ENCODE measurements around the gene TMA7. TPM values are rescaled to one million over a fixed set of nuclear protein-coding genes. Genes with fewer than 3 reads are reported as not detected.

TMA7 gene
- total and polyA plus RNA-seq, 9 of the 15 experiments (the other 6 are each of a cell fraction or from before 2014, with no cell fraction given), result 209 to 1,003 (median 486) TPM

DNA sequence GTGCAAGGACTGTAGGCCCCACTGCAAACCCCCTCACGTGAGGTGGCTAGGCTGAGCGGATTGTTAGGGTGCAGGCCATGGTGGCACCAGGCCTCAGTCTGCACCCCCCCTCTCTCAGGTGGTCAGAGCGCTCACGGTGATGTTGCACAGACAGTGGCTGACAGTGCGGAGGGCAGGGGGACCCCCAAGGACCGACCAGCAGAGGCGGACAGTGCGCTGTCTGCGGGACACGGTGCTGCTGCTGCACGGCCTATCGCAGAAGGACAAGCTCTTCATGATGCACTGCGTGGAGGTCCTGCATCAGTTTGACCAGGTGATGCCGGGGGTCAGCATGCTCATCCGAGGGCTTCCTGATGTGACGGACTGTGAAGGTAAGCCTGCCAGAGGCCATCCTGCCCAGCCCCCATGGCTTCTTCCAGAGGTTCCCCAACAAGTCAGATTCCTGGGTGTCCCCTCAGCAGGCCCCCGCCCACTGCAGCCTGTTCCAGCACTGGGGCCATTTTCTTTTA, 24.7 kb downstream of the TMA7 start:
- TF ChIP-seq POLR2G (IDR thresholded peaks at IDR 0.05; ENCODE audit: low read depth, low read length) (peak; percentile 59), FOXM1 (IDR thresholded peaks at IDR 0.05; ENCODE audit: low read depth) (no peak), FOXM1 (CRISPR knock-in tag; IDR thresholded peaks at IDR 0.05; ENCODE audit: low read depth) (no peak), ZNF740 (CRISPR knock-in tag; IDR thresholded peaks at IDR 0.05) (0 out of 2 replicates have a peak, but pooled peaks have one; percentile 30), ZNF740 (tag; IDR thresholded peaks at IDR 0.05) (no peak)
- Histone ChIP-seq H3K4me1 (replicated peaks in 1 of 2; ENCODE audit: control insufficient read depth in 2 of 2, insufficient read depth in 2 of 2, low read length in 2 of 2) (peaks cover 6 to 42% of the 10 kb centered on the region in 2 experiments), H3K9me3 (replicated peaks; ENCODE audit: control insufficient read depth, insufficient read depth, low read depth, low read length) (no peaks in the 10 kb centered on the region), H4K20me1 (replicated peaks; ENCODE audit: control insufficient read depth, insufficient read depth, low read length) (no peaks in the 10 kb centered on the region; the same call in 1 of the 2 replicates), H3K4me3 (no peak overlapping the region), H3K36me3 (ENCODE audit: control insufficient read depth, insufficient read depth, low read length) (peaks cover 53% of the 10 kb centered on the region; the same call in 2 of the 3 replicates), H3K9me1 (ENCODE audit: control insufficient read depth, insufficient read depth, low read length) (no peaks in the 10 kb centered on the region), H2AFZ (ENCODE audit: low read depth, low read length) (no peak overlapping the region), H3K79me2 (ENCODE audit: control insufficient read depth, insufficient read depth, low read length) (peaks cover 3% of the 10 kb centered on the region; the same call in 2 of the 3 replicates), H3K27ac (ENCODE audit: extremely low read depth, low read depth, low read length) (no peak overlapping the region), H3K4me2 (ENCODE audit: insufficient read depth, low read length) (no peak overlapping the region), H3K9ac (ENCODE audit: insufficient read depth in 1 of 2, low read depth in 2 of 2, low read length in 2 of 2) (no peak overlapping the region; a peak in 1 of 4 replicates), H3K27me3 (ENCODE audit: control insufficient read depth in 2 of 2, insufficient read depth in 2 of 2, low read length in 2 of 2) (no peaks in the 10 kb centered on the region)
- no TSS peak for BruUV-seq (replicated peaks)
- in situ Hi-C loops (cut with MboI), result loop anchor here (5.0 kb wide), 1 partner anchor 93 kb away; the partner anchor contains the start of gene PFKFB4
- CTCF ChIA-PET (ENCODE audit: low intra/inter-chr PET ratio), result no interaction called here
- intact Hi-C loops (cut with micrococcal nuclease), result loop anchor here (1.0 kb wide), 2 partner anchors 43 to 91 kb away; no protein-coding TSS in a partner anchor
- FAIRE-seq (no peak), DNase-seq (ENCODE audit: extremely low read depth in 1 of 4, low spot score in 3 of 4) (no peak), ATAC-seq (no peak)
- POLR2A ChIA-PET, result interaction anchor here (0.6 to 1.2 kb wide), 2 partner anchors 16 to 25 kb away, joined by 3 to 5 read pairs; no protein-coding TSS in a partner anchor
- WGBS (ENCODE audit: insufficient coverage, low coverage, missing lambda C conversion rate), result 79% methylated on average over 8 of the region's 17 CpGs

All from K562 (cell line).